Osteoblast (primary cell): ENCODE data around the gene DEFB112. TPM values are rescaled to one million over a fixed set of nuclear protein-coding genes. Genes with fewer than 3 reads are reported as not detected.

Source experiments
- DNase-seq: peaks from one replicate; pipeline ENCODE4 v3.0.0; 2011; ENCODE audit warnings: low spot score, mixed read lengths; ENCODE audit not compliant: insufficient read length; ENCODE audit errors: missing footprints
- H2AFZ ChIP-seq: 2 replicates; pipeline ENCODE4 v1.6.0; 2011; ENCODE audit warnings: mild to moderate bottlenecking, low read length
- H3K27ac ChIP-seq: 2 replicates; pipeline ENCODE4 v1.5.1; 2011; ENCODE audit warnings: mild to moderate bottlenecking, low read depth, low read length, moderate library complexity
- H3K27me3 ChIP-seq: 2 replicates; pipeline ENCODE4 v1.6.0; 2012; ENCODE audit warnings: mild to moderate bottlenecking, control low read depth, inconsistent platforms, low read length, moderate library complexity; ENCODE audit not compliant: insufficient read depth
- H3K36me3 ChIP-seq: 2 replicates; pipeline ENCODE4 v1.5.1; 2011; ENCODE audit warnings: mild to moderate bottlenecking, low read length, control low read depth, moderate library complexity; ENCODE audit not compliant: insufficient read depth
- H3K4me1 ChIP-seq: 2 replicates; pipeline ENCODE4 v1.5.1; 2011; ENCODE audit warnings: mild to moderate bottlenecking, low read length, control low read depth, moderate library complexity; ENCODE audit not compliant: insufficient read depth
- H3K4me2 ChIP-seq: 2 replicates; pipeline ENCODE4 v1.6.0; 2011; ENCODE audit warnings: mild to moderate bottlenecking, low read length; ENCODE audit not compliant: insufficient read depth
- H3K4me3 ChIP-seq: fragments of 200-600 bp; sonication (generic); 3 replicates; pipeline ENCODE4 v1.5.1; 2012; ENCODE audit warnings: mild to moderate bottlenecking, low read length, inconsistent platforms; ENCODE audit not compliant: insufficient read depth
- H3K79me2 ChIP-seq: 2 replicates; pipeline ENCODE4 v1.6.0; 2012; ENCODE audit warnings: mild to moderate bottlenecking, low read length, control low read depth, inconsistent platforms; ENCODE audit not compliant: insufficient read depth
- H3K9me3 ChIP-seq: 2 replicates; pipeline ENCODE4 v1.5.1; 2011; ENCODE audit warnings: low read depth, low read length, control low read depth
- H4K20me1 ChIP-seq: 2 replicates; pipeline ENCODE4 v1.6.0; 2012; ENCODE audit warnings: mild to moderate bottlenecking, low read length, control low read depth; ENCODE audit not compliant: insufficient read depth
- total RNA-seq: library from RNA; depleted of rRNA; stranded (reverse); fragments of >200 nt; gene quantifications from 2 replicates; pipeline ENCODE4 v1.2.3, GENCODE V29; 2012
- TF ChIP-seq, protein P1 (sequence below): IDR thresholded peaks from 2 replicates; pipeline ENCODE4 v1.5.1; 2011; ENCODE audit warnings: mild to moderate bottlenecking, low read depth, low read length, moderate library complexity; ENCODE audit errors: extremely low read depth

The DEFB112 gene
- total RNA-seq, 1 donor, result not detected

DNA sequence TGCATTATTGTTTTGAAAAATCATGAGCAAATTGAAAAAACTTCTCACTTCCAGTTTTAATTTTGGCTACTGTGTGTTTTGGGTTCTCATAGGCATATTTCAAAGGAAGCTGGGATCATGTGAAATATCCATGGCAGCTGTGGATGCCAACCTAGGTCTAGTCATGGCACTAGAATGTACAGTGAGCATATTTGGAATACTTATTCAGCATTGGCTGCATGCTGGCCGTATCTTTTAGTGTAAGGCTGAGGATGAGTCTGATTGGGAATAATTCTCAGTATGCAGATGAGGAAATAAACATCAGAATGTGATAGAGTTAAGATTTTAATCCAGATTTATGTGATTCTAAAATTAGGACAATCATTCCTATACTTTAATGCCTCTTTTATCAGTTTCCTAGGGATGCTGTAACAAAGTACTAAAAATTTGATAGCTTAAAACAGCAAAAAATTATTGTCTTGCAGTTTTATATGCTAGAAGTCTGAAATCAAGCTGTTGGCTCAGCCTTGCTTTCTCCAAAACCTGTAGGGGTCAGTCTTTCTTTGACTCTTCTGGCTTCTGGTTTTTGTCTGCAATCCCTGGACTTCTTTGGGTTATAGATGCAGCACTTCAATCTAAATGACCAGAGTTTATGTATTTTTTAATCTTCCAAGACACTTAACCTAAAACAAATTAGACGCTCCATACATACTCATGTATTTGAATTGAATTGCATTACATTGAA lies 37.7 kb upstream of the DEFB112 start:
- Histone ChIP-seq H3K27ac (no peak overlapping the region), H3K4me2 (no peak overlapping the region)

DNA sequence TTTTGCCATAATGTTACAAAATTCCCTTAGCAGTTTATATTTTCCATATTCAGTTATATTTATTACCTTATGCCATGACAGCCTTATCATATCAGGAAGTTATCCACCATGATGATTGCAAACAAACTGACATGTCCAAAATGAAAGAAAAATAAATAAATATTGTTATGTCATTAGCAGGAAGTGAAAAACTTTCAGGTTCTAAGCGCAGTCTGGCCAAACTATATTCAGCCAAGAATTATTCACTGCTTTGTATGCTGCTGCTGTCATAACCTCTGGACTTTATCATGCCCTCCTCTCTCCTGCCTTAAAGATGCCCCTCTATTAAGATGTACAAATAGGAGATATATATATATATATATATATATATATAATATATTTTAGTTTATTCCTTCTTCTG lies 27.7 kb upstream of the DEFB112 start:
- H3K4me3 ChIP-seq, result no peak overlapping the region
- no peak overlapping the region for H2AFZ ChIP-seq
- H4K20me1 ChIP-seq, result no peaks in the 10 kb centered on the region
- no peaks in the 10 kb centered on the region for H3K79me2 ChIP-seq
- H3K4me1 ChIP-seq, result no peaks in the 10 kb centered on the region
- no peak overlapping the region for H3K4me2 ChIP-seq
- no peak for DNase-seq
- no peaks in the 10 kb centered on the region for H3K36me3 ChIP-seq
- H3K27me3 ChIP-seq, result no peaks in the 10 kb centered on the region
- H3K27ac ChIP-seq, result no peak overlapping the region
- TF ChIP-seq, protein P1, sequence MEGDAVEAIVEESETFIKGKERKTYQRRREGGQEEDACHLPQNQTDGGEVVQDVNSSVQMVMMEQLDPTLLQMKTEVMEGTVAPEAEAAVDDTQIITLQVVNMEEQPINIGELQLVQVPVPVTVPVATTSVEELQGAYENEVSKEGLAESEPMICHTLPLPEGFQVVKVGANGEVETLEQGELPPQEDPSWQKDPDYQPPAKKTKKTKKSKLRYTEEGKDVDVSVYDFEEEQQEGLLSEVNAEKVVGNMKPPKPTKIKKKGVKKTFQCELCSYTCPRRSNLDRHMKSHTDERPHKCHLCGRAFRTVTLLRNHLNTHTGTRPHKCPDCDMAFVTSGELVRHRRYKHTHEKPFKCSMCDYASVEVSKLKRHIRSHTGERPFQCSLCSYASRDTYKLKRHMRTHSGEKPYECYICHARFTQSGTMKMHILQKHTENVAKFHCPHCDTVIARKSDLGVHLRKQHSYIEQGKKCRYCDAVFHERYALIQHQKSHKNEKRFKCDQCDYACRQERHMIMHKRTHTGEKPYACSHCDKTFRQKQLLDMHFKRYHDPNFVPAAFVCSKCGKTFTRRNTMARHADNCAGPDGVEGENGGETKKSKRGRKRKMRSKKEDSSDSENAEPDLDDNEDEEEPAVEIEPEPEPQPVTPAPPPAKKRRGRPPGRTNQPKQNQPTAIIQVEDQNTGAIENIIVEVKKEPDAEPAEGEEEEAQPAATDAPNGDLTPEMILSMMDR, result no peak
- peaks cover 4% of the 10 kb centered on the region for H3K9me3 ChIP-seq

More for the DNA sequence above, 37.7 kb upstream of the DEFB112 start:
- H2AFZ ChIP-seq, result no peak overlapping the region
- H3K4me3 ChIP-seq, result no peak overlapping the region
- DNase-seq, result no peak
- no peaks in the 10 kb centered on the region for H3K4me1 ChIP-seq
- H4K20me1 ChIP-seq, result no peaks in the 10 kb centered on the region
- TF ChIP-seq, protein P1, result no peak
- H3K9me3 ChIP-seq, result no peaks in the 10 kb centered on the region
- no peaks in the 10 kb centered on the region for H3K36me3 ChIP-seq
- H3K27me3 ChIP-seq, result no peaks in the 10 kb centered on the region
- no peaks in the 10 kb centered on the region for H3K79me2 ChIP-seq

DNA sequence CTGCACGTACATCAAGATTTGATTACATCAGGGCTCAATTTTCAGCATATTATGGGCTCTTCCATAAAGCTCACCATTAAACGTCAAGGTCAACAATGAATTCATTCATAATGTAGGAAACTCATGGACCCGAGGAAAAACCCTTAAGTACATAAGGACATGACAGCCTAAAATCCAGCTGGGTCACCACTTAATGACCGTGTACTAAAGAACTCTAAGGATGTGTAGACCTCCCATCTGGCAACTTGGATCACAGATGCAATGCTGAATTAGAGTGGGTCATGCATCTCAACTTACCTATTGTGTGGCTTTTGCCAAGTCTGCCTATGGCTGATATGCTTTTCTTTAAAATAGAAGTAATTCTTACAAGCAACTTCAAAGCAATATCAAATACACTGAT lies 26.7 kb upstream of the DEFB112 start:
- Histone ChIP-seq H4K20me1 (no peaks in the 10 kb centered on the region), H3K4me1 (no peaks in the 10 kb centered on the region), H3K36me3 (no peaks in the 10 kb centered on the region), H3K79me2 (no peaks in the 10 kb centered on the region), H3K27me3 (no peaks in the 10 kb centered on the region), H2AFZ (no peak overlapping the region), H3K4me3 (no peak overlapping the region), H3K9me3 (peaks cover 4% of the 10 kb centered on the region), H3K4me2 (no peak overlapping the region), H3K27ac (no peak overlapping the region)
- no peak for DNase-seq
- TF ChIP-seq, protein P1, result no peak

DNA sequence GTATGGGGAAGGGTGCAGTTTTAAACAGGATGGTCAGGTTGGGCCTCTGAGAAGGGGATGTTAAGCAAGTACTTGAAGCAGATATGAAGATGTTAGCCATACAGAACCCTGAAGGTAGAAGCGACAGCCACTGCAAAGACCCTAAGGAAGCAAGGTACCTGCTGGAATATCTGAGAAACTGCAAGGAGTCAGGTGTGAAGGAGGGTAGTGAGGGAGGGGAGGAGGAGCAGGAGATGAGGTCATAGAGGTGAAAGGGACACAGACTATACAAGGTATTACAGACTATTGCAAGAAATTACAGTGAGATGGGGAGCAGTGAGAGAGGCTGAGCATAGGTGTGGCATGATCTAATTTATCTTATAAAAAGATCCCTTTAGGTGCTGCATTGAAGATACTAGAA lies 22.2 kb upstream of the DEFB112 start:
- TF ChIP-seq, protein P1, result no peak
- no peaks in the 10 kb centered on the region for H3K4me1 ChIP-seq
- H2AFZ ChIP-seq, result no peak overlapping the region
- H3K27ac ChIP-seq, result no peak overlapping the region
- H3K27me3 ChIP-seq, result no peaks in the 10 kb centered on the region
- no peak for DNase-seq
- H3K4me2 ChIP-seq, result no peak overlapping the region
- H3K36me3 ChIP-seq, result no peaks in the 10 kb centered on the region
- H4K20me1 ChIP-seq, result no peaks in the 10 kb centered on the region
- H3K9me3 ChIP-seq, result peaks cover 2% of the 10 kb centered on the region
- H3K79me2 ChIP-seq, result no peaks in the 10 kb centered on the region
- no peak overlapping the region for H3K4me3 ChIP-seq
